ENCODE results near the gene MAZ. TPM values are rescaled to one million over a fixed set of nuclear protein-coding genes. Genes with fewer than 3 reads are reported as not detected.

MAZ gene
- polyA plus RNA-seq, 1 of the 3 experiments (the other 2 are of a cell fraction): 163 TPM

GRCh38 chr16:29804020-29804419, 2.3 kb upstream of the MAZ start:
- peaks cover 33% of the 10 kb centered on the region for H3F3A ChIP-seq (replicated peaks; ENCODE audit: insufficient read depth)
- H3K36me3 ChIP-seq (replicated peaks in 1 of 2; ENCODE audit: control insufficient read depth in 1 of 2, insufficient read depth in 2 of 2, low read length in 1 of 2): peaks cover 13 to 33% of the 10 kb centered on the region in 2 experiments
- peaks cover 7 to 22% of the 10 kb centered on the region in 2 experiments for H3K4me1 ChIP-seq (ENCODE audit: control insufficient read depth in 1 of 2, insufficient read depth in 2 of 2, low read depth in 1 of 2, low read length in 1 of 2)
- CTCF ChIA-PET: interaction anchor here (1.0 to 2.3 kb wide), 6 partner anchors 9 to 96 kb away, joined by 3 to 17 read pairs (median 4); partner anchors contain the start of genes ASPHD1, KIF22, MVP and PAGR1
- H3K9me2 ChIP-seq: no peaks in the 10 kb centered on the region
- no peak overlapping the region for H3K4me3 ChIP-seq (ENCODE audit: low read depth in 2 of 2, low read length in 1 of 2)
- peak overlapping the region; percentile 90; the same call in 1 of the 2 replicates for H3K4me2 ChIP-seq
- 91% methylated on average over 8 of the region's 8 CpGs for WGBS (ENCODE audit: low lambda C conversion rate)
- TF ChIP-seq NFIC (IDR thresholded peaks at IDR 0.05; ENCODE audit: borderline replicate concordance) (no peak), RCOR1 (IDR thresholded peaks at IDR 0.05; ENCODE audit: low read length) (no peak), CHD2 (IDR thresholded peaks at IDR 0.05; ENCODE audit: low read length, partially characterized antibody) (no peak), USF2 (IDR thresholded peaks at IDR 0.05; ENCODE audit: borderline replicate concordance, low read depth, low read length) (no peak), EZH2phosphoT487 (IDR thresholded peaks at IDR 0.05; ENCODE audit: borderline replicate concordance, low read depth) (no peak), MAX (IDR thresholded peaks at IDR 0.05; ENCODE audit: low read depth) (no peak), USF1 (IDR thresholded peaks at IDR 0.05; ENCODE audit: borderline replicate concordance, low read depth) (no peak), ZBTB33 (IDR thresholded peaks at IDR 0.05; ENCODE audit: borderline replicate concordance, low read depth) (no peak), JUND (IDR thresholded peaks at IDR 0.05) (no peak), TCF12 (IDR thresholded peaks at IDR 0.05) (no peak), PBX3 (IDR thresholded peaks at IDR 0.05) (no peak), IRF3 (IDR thresholded peaks at IDR 0.05; ENCODE audit: low read depth, low read length) (no peak), GABPA (IDR thresholded peaks at IDR 0.05; ENCODE audit: low read depth) (no peak)
- H4K20me1 ChIP-seq (ENCODE audit: insufficient read depth): peaks cover 5% of the 10 kb centered on the region; the same call in 1 of the 2 replicates
- peak overlapping the region; percentile 89 to 93; a peak in 2 of 4 replicates for H3K27ac ChIP-seq (ENCODE audit: low read depth in 2 of 2, low read length in 1 of 2)
- H3K79me2 ChIP-seq (ENCODE audit: insufficient read depth): peaks cover 19% of the 10 kb centered on the region
- no peaks in the 10 kb centered on the region for H3K27me3 ChIP-seq (ENCODE audit: insufficient read depth)
- H3K9ac ChIP-seq: no peak overlapping the region; the same call in 1 of the 2 replicates
- no peak overlapping the region for H2AFZ ChIP-seq (ENCODE audit: low read depth)
- no peaks in the 10 kb centered on the region for H3K9me3 ChIP-seq
- POLR2A ChIA-PET: interaction anchor here (0.8 to 4.0 kb wide), 5 partner anchors 9 to 261 kb away, joined by 3 to 19 read pairs (median 4); partner anchors contain the start of genes ALDOA and KIF22
- DNase-seq: no peak
